NCI-H1105 treated with DMSO at 0.1 percent for 48 hours (cell line): ENCODE results near the gene NCAPD2.

Experiments
- DNase-seq: peaks from one replicate; lab custom pipeline; 2025; lab: John Stamatoyannopoulos, UW

The NCAPD2 gene

GRCh38 chr12:6533923-6534694 is 40.2 kb downstream of the NCAPD2 start, which contains the start of gene GAPDH:
Gene GAPDH (plus strand): TSS chr12:6534517. CDS start chr12:6534833, 316 bp downstream.
- peak; percentile 98 for DNase-seq

- no peak for DNase-seq
These were observed 40.7 kb downstream of the NCAPD2 start for GRCh38 chr12:6534695-6534944.

GRCh38 chr12:6534945-6535696 is 41.2 kb downstream of the NCAPD2 start:
- DNase-seq = peak; percentile 60

- no peak for DNase-seq
These were observed 41.7 kb downstream of the NCAPD2 start for GRCh38 chr12:6535697-6535946.

GRCh38 chr12:6535960-6536847 is 42.3 kb downstream of the NCAPD2 start:
- no peak for DNase-seq

- DNase-seq = no peak
These were observed 43.1 kb downstream of the NCAPD2 start for GRCh38 chr12:6536894-6537579.

GRCh38 chr12:6537580-6538419 is 43.9 kb downstream of the NCAPD2 start:
- DNase-seq = peak; percentile 73

GRCh38 chr12:6538420-6539313 is 44.8 kb downstream of the NCAPD2 start:
- DNase-seq = no peak

- no peak for DNase-seq
These were observed 45.4 kb downstream of the NCAPD2 start for GRCh38 chr12:6539314-6539682.

GRCh38 chr12:6539707-6540134 is 45.8 kb downstream of the NCAPD2 start:
- no peak for DNase-seq

- DNase-seq = peak; percentile 78
These were observed 46.4 kb downstream of the NCAPD2 start for GRCh38 chr12:6540181-6540877.

GRCh38 chr12:6541371-6542165 is 47.7 kb downstream of the NCAPD2 start:
- DNase-seq = no peak

- no peak for DNase-seq
These were observed 48.5 kb downstream of the NCAPD2 start for GRCh38 chr12:6542209-6543009.

GRCh38 chr12:6546016-6546415 is 52.1 kb downstream of the NCAPD2 start:
- no peak for DNase-seq

- no peak for DNase-seq
These were observed 53.7 kb downstream of the NCAPD2 start for GRCh38 chr12:6547566-6547965.

- no peak for DNase-seq
These were observed 54.1 kb downstream of the NCAPD2 start for GRCh38 chr12:6547987-6548386.

- no peak for DNase-seq
These were observed 54.7 kb downstream of the NCAPD2 start for GRCh38 chr12:6548556-6548955.
